LNCaP clone FGC (cell line): Measurements from ENCODE around the gene SYT2.
"Not testable (repeated sequence)": the region's sequence is repeated elsewhere in the genome, so short reads cannot be mapped to it uniquely, and the experiment has no call there.

Source experiments
- DNase-seq: peaks from one replicate; pipeline ENCODE4 v3.0.0-alpha.2; 2011; ENCODE audit warnings: low read depth
- H3K4me3 ChIP-seq: 2 replicates; pipeline ENCODE4 v1.5.1; 2011; ENCODE audit warnings: mild to moderate bottlenecking, low read depth, low read length, control low read depth
- CTCF ChIP-seq: IDR thresholded peaks from 2 replicates; pipeline ENCODE4 v1.5.1; 2012; ENCODE audit warnings: mild to moderate bottlenecking; ENCODE audit not compliant: control insufficient read depth, insufficient read depth; ENCODE audit errors: extremely low read depth

The SYT2 gene

GRCh38 chr1:202547215-202547614 is 163.0 kb downstream of the SYT2 start:
- DNase-seq: no peak
- no peak overlapping the region for H3K4me3 ChIP-seq
- no peak for TF ChIP-seq CTCF

DNA sequence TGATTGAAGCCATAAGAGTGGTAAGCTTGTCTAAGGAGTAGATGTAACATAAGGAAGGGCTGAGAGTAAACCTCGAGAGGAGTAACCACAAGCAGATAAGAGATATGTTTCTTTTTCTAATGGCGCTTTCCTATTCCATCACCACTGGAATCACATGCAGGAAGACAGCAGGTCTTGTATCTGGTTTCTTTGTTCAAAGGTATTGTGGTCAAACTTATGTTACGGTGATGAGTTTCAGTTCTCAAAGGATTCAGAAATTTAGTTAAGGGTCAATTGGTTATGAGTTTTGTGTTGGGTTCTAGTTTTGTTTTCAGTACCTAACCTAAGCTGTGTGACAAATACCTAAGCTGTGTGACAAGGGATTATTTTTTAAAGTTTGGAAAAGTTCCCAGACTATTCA is 163.5 kb downstream of the SYT2 start:
- DNase-seq: not testable (repeated sequence)

GRCh38 chr1:202546377-202546776 is 163.9 kb downstream of the SYT2 start:
- H3K4me3 ChIP-seq, DNase-seq: not testable (repeated sequence)

More for the DNA sequence above, 163.5 kb downstream of the SYT2 start:
- not testable (repeated sequence) for H3K4me3 ChIP-seq

DNA sequence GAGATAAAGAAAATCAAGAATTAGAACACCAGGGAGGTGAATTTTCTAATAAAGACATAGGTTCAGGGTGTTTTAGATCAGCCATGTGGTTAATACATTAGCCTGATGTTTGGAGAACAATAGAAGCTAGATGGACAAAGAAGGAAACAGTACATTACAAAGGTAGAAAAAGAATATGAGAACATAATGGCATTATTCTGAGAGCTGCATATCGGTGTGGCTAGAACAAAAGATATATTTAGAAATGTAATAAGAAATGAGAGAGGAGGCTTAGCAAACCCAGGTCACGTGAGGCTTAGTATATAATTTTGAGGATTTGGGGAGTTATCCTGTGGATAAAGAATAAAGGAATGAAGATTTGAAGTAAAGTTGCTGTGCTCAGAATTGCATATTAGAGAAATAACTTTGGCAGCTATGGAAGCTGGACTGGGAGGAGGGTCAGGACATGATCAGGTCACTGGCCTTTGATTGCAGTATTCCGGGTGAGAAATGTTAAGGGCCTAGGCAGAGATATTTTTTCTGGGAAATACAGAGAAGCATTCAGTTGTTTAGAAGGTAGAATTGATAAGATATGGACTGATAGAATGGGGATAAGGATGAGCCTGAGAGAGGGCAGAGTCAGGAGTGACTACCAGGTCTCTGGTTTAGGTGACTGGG is 164.5 kb downstream of the SYT2 start:
- not testable (repeated sequence) for DNase-seq, H3K4me3 ChIP-seq

GRCh38 chr1:202544766-202545449 is 165.3 kb downstream of the SYT2 start:
- H3K4me3 ChIP-seq, DNase-seq: not testable (repeated sequence)

DNA sequence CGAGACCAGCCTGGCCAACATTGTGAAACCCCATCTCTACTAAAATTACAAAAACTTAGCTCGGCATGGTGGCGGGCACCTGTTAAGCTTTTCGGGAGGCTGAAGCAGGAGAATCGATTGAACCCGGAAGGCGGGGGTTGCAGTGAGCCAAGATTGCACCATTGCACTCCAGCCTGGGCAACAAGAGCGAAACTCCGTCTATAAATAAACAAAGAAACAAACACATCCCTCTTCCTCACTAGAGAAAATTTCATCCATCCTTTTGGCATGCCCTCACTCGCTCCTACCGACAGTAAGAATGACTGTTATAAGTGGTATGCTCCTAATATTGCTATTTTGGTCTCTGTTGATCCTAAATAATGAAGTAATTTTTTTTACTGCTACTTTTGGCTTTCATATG is 166.7 kb downstream of the SYT2 start:
- H3K4me3 ChIP-seq, DNase-seq: not testable (repeated sequence)

DNA sequence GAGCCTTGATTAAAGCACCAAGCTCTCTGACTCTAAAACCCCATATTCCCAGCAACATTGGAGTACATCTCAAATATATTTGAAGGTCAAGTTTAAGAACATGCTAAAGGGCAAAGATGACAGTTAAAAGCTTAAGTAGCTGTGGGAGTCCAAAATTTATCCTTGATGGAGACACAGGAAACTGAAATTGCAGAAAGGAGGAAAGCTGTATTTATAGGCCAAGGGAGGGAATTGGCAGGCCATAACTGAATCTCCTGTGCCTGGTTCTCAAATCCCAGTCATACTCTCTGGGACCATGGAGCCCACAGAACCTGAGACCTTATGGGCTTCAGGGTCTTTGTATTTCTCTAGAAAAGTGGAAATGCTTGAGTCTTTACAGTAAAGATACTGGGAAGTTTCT is 167.8 kb downstream of the SYT2 start:
- H3K4me3 ChIP-seq, DNase-seq: not testable (repeated sequence)

DNA sequence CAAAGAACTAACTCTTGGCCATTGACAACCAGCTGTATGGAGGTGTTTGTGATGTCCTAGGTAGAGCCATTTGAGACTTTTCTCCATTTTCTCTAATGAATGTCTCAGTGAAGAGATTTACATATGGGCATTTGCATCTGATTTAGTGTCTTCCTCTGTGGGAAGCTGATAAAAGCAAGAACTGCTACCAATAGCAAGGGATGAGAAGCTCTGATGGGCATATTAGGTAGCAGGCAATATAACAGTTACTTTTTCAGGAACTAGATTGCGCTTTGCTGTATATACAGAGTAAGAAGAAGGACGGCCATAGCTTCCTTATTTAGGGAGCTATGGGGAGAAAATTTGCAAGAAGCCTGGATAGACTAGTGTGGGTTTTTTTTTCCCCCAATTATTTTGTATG is 169.4 kb downstream of the SYT2 start:
- H3K4me3 ChIP-seq, DNase-seq: not testable (repeated sequence)
